ENCODE data around the gene RCVRN. TPM values are rescaled to one million over a fixed set of nuclear protein-coding genes. Genes with fewer than 3 reads are reported as not detected.

Gene RCVRN
- total and polyA plus RNA-seq, 2 of the 4 experiments (the other 2 are of a cell fraction), result not detected

GRCh38 chr17:9936095-9936494 lies 31.0 kb upstream of the RCVRN start:
- Histone ChIP-seq H2AK5ac (ENCODE audit: low read depth, low read length) (no peak overlapping the region), H3K4me2 (ENCODE audit: low read depth, low read length) (no peak overlapping the region), H2BK5ac (ENCODE audit: low read depth, low read length, poor library complexity, severe bottlenecking) (no peak overlapping the region), H3K27ac (ENCODE audit: insufficient read depth, low read length) (no peak overlapping the region), H2BK120ac (ENCODE audit: low read depth, low read length) (no peak overlapping the region), H2BK15ac (ENCODE audit: low read depth, low read length) (no peak overlapping the region), H2AK9ac (replicated peaks; ENCODE audit: low read depth, low read length, poor library complexity) (no peak overlapping the region), H4K8ac (ENCODE audit: low read depth in 2 of 2, low read length in 2 of 2) (no peak overlapping the region), H3K79me1 (ENCODE audit: low read depth in 1 of 2, low read length in 2 of 2) (no peaks in the 10 kb centered on the region), H3K9me3 (ENCODE audit: control insufficient read depth, insufficient read depth, low read length) (peaks cover 6% of the 10 kb centered on the region), H3K18ac (ENCODE audit: low read depth, low read length) (no peak overlapping the region), H3K4ac (ENCODE audit: low read depth, low read length) (no peak overlapping the region), H3K14ac (replicated peaks; ENCODE audit: low read depth, low read length) (no peak overlapping the region), H4K20me1 (ENCODE audit: insufficient read depth, low read length) (no peaks in the 10 kb centered on the region), H3K9me1 (ENCODE audit: insufficient read depth, low read length) (peaks cover 3% of the 10 kb centered on the region; the same call in 1 of the 2 replicates), H3K4me3 (ENCODE audit: insufficient read depth, low read depth, low read length) (no peak overlapping the region), H3K23ac (ENCODE audit: low read depth, low read length) (no peak overlapping the region), H2BK20ac (ENCODE audit: low read depth, low read length) (no peak overlapping the region), H3K36me3 (ENCODE audit: control insufficient read depth, insufficient read depth, low read length) (peaks cover 5% of the 10 kb centered on the region; the same call in 1 of the 2 replicates), H3K9ac (ENCODE audit: low read depth, low read length) (no peak overlapping the region), H3K56ac (ENCODE audit: extremely low read depth, insufficient read depth, low read length) (no peak overlapping the region), H3K4me1 (ENCODE audit: control insufficient read depth, insufficient read depth, low read length) (no peaks in the 10 kb centered on the region; the same call in 1 of the 2 replicates), H2AFZ (replicated peaks; ENCODE audit: low read length, poor library complexity) (no peak overlapping the region), H4K5ac (ENCODE audit: low read depth, low read length) (no peak overlapping the region), H3K27me3 (ENCODE audit: control insufficient read depth, insufficient read depth, low read length) (no peaks in the 10 kb centered on the region), H4K91ac (ENCODE audit: insufficient read depth, low read depth, low read length) (no peak overlapping the region)
- intact Hi-C loops (cut with micrococcal nuclease), result no loop called here
- ATAC-seq (ENCODE audit: low read depth), result no peak
- ChIA-PET POLR2A (ENCODE audit: unreplicated experiment) (no interaction called here), CTCF (interaction anchor here (0.5 to 1.0 kb wide), 2 partner anchors 32 to 207 kb away, joined by 3 read pairs; no protein-coding TSS in a partner anchor)
- WGBS, 2 experiments (ENCODE audit: extremely low coverage in 2 of 2, insufficient read length in 1 of 2), result no CpG with 5 or more reads among the region's 3 CpGs
- no peak for DNase-seq
- TF ChIP-seq MAFK (IDR thresholded peaks at IDR 0.05; ENCODE audit: low read depth, low read length), result no peak
- TF ChIP-seq BHLHE40 (IDR thresholded peaks at IDR 0.05; ENCODE audit: low read depth, low read length), result no peak
- TF ChIP-seq RCOR1 (IDR thresholded peaks at IDR 0.05; ENCODE audit: insufficient replicate concordance, low read length), result no peak
- no peak for TF ChIP-seq USF2 (IDR thresholded peaks at IDR 0.05; ENCODE audit: low read depth, low read length)
- TF ChIP-seq CHD1 (IDR thresholded peaks at IDR 0.05; ENCODE audit: low read depth, low read length), result no peak
- TF ChIP-seq MAZ (IDR thresholded peaks at IDR 0.05; ENCODE audit: borderline replicate concordance, low read depth, low read length), result no peak
- TF ChIP-seq CTCF (conservative IDR thresholded peaks at IDR 0.05; ENCODE audit: low read depth, low read length), result no peak
- no peak for TF ChIP-seq POLR2A (IDR thresholded peaks at IDR 0.05; ENCODE audit: low read depth, low read length)
- no peak for TF ChIP-seq FOS (IDR thresholded peaks at IDR 0.05; ENCODE audit: low read depth, low read length)
- no peak for TF ChIP-seq RFX5 (IDR thresholded peaks at IDR 0.05; ENCODE audit: low read depth, low read length)
- TF ChIP-seq CEBPB (IDR thresholded peaks at IDR 0.05; ENCODE audit: low read depth, low read length), result no peak
- no peak for TF ChIP-seq MXI1 (IDR thresholded peaks at IDR 0.05; ENCODE audit: borderline replicate concordance, low read depth, low read length)
- no peak for TF ChIP-seq SMC3 (IDR thresholded peaks at IDR 0.05; ENCODE audit: low read depth, low read length)
- TF ChIP-seq ELK1 (IDR thresholded peaks at IDR 0.05; ENCODE audit: borderline replicate concordance, low read depth, low read length), result no peak
- TF ChIP-seq NFE2L2 (IDR thresholded peaks at IDR 0.05; ENCODE audit: low read depth, low read length), result no peak
- no peak for TF ChIP-seq RAD21 (IDR thresholded peaks at IDR 0.05; ENCODE audit: low read length)
- dilution Hi-C loops (cut with HindIII; ENCODE audit: low sequenced_read_pairs, unreplicated experiment), result no loop called here
- in situ Hi-C loops (cut with MboI; ENCODE audit: low sequenced_read_pairs), result no loop called here
- BruUV-seq (replicated peaks), result no TSS peak

Measured in IMR-90 (cell line).